GM23338 (cell line): ENCODE measurements around the gene GJC1. TPM values are rescaled to one million over a fixed set of nuclear protein-coding genes. Genes with fewer than 3 reads are reported as not detected.

Experiments
- ATAC-seq: fragments of 200-7000 bp; cut with Tn5 transposase; 3 replicates; pipeline ENCODE4 v1.9.1; 2020
- DNase-seq: peaks from one replicate; pipeline ENCODE4 v3.0.0-alpha.2; 2015; ENCODE audit warnings: low spot score
- H2AFZ ChIP-seq: fragments of 200-600 bp; sonication (generic); 2 replicates; pipeline ENCODE4 v1.8.0; 2016; ENCODE audit warnings: antibody characterized with exemption, mild to moderate bottlenecking, moderate library complexity
- H3F3A ChIP-seq: fragments of 200-600 bp; sonication (generic); replicated peaks from 2 replicates; pipeline ENCODE4 v1.8.0; 2017; ENCODE audit warnings: antibody characterized with exemption, mixed run types, low read depth
- H3K27ac ChIP-seq: fragments of 200-600 bp; sonication (generic); 2 replicates; pipeline ENCODE4 v1.6.1; 2016; ENCODE audit warnings: low read depth
- H3K27me3 ChIP-seq: fragments of 200-600 bp; sonication (generic); 2 replicates; pipeline ENCODE4 v1.8.0; 2016; ENCODE audit warnings: mild to moderate bottlenecking, mixed run types, moderate library complexity; ENCODE audit not compliant: insufficient read depth
- H3K36me3 ChIP-seq: fragments of 200-600 bp; sonication (generic); 2 replicates; pipeline ENCODE4 v1.8.0; 2016; ENCODE audit warnings: mild to moderate bottlenecking; ENCODE audit not compliant: insufficient read depth
- H3K4me1 ChIP-seq: fragments of 200-600 bp; sonication (generic); 2 replicates; pipeline ENCODE4 v1.8.0; 2016; ENCODE audit warnings: mild to moderate bottlenecking, moderate library complexity; ENCODE audit not compliant: insufficient read depth
- H3K4me2 ChIP-seq: fragments of 200-600 bp; sonication (generic); 2 replicates; pipeline ENCODE4 v1.7.1; 2017; ENCODE audit warnings: mixed run types
- H3K4me3 ChIP-seq: fragments of 200-600 bp; sonication (generic); 2 replicates; pipeline ENCODE4 v1.6.1; 2016; ENCODE audit warnings: mixed run types
- H3K79me2 ChIP-seq: fragments of 200-600 bp; sonication (generic); replicated peaks from 2 replicates; pipeline ENCODE4 v1.8.0; 2017; ENCODE audit warnings: mild to moderate bottlenecking; ENCODE audit not compliant: insufficient read depth
- H3K9me2 ChIP-seq: fragments of 200-600 bp; sonication (generic); 2 replicates; pipeline ENCODE4 v1.8.0; 2017; ENCODE audit not compliant: insufficient read depth
- H4K20me1 ChIP-seq: fragments of 200-600 bp; sonication (generic); replicated peaks from 2 replicates; pipeline ENCODE4 v1.8.0; 2017; ENCODE audit warnings: mild to moderate bottlenecking; ENCODE audit not compliant: insufficient read depth
- H3K27ac Mint-ChIP-seq: 2 replicates; pipeline ENCODE4 v1.8.0; 2020; ENCODE audit warnings: inconsistent platforms, mild to moderate bottlenecking, moderate library complexity, mixed read lengths
- H3K27me3 Mint-ChIP-seq: 3 replicates; pipeline ENCODE4 v1.8.0; 2022; ENCODE audit warnings: low read depth, mild to moderate bottlenecking, moderate library complexity, mixed read lengths, inconsistent platforms; ENCODE audit not compliant: insufficient read depth, poor library complexity
- H3K36me3 Mint-ChIP-seq: 3 replicates; pipeline ENCODE4 v1.8.0; 2021; ENCODE audit warnings: low read depth, mild to moderate bottlenecking, inconsistent platforms, moderate library complexity, mixed read lengths
- H3K4me1 Mint-ChIP-seq: 3 replicates; pipeline ENCODE4 v1.8.0; 2020; ENCODE audit warnings: mild to moderate bottlenecking, inconsistent platforms, mixed read lengths
- H3K4me3 Mint-ChIP-seq: 3 replicates; pipeline ENCODE4 v1.8.0; 2021; ENCODE audit warnings: moderate library complexity, mild to moderate bottlenecking, inconsistent platforms, mixed read lengths
- H3K9me3 Mint-ChIP-seq: 3 replicates; pipeline ENCODE4 v1.8.0; 2020; ENCODE audit warnings: moderate library complexity, mild to moderate bottlenecking, inconsistent platforms, mixed read lengths
- CREB1 ChIP-seq: fragments of 250-450 bp; sonication (Bioruptor Pico); IDR thresholded peaks from 2 replicates; pipeline ENCODE4 v1.5.0; 2020; ENCODE audit warnings: low read depth, mild to moderate bottlenecking, moderate library complexity
- EZH2 ChIP-seq: fragments of 200-600 bp; sonication (generic); IDR thresholded peaks from one replicate; pipeline ENCODE4 v1.8.0; 2017; ENCODE audit warnings: antibody characterized with exemption, mild to moderate bottlenecking, low read depth; ENCODE audit not compliant: unreplicated experiment
- EZH2phosphoT487 ChIP-seq: fragments of 200-600 bp; sonication (generic); IDR thresholded peaks from one replicate; pipeline ENCODE4 v1.8.1; 2018; ENCODE audit warnings: antibody characterized with exemption; ENCODE audit not compliant: unreplicated experiment
- JUNB ChIP-seq: IDR thresholded peaks from one replicate; pipeline ENCODE4 v1.6.1; 2016; ENCODE audit warnings: antibody characterized with exemption; ENCODE audit not compliant: unreplicated experiment
- NANOG ChIP-seq: IDR thresholded peaks from 2 replicates; pipeline ENCODE4 v1.6.1; 2016; ENCODE audit warnings: antibody characterized with exemption, borderline replicate concordance
- POLR2AphosphoS5 ChIP-seq: IDR thresholded peaks from 2 replicates; pipeline ENCODE4 v1.6.1; 2016; ENCODE audit warnings: antibody characterized with exemption, low read depth
- STAT1 ChIP-seq: IDR thresholded peaks from one replicate; pipeline ENCODE4 v1.6.1; 2016; ENCODE audit warnings: antibody characterized with exemption; ENCODE audit not compliant: unreplicated experiment
- ZNF114 ChIP-seq: fragments of 250-450 bp; sonication (Bioruptor Pico); IDR thresholded peaks from 2 replicates; pipeline ENCODE4 v1.5.0; 2020; ENCODE audit warnings: mild to moderate bottlenecking, moderate library complexity
- ZNF331 ChIP-seq: fragments of 250-450 bp; sonication (Bioruptor Pico); IDR thresholded peaks from 2 replicates; pipeline ENCODE4 v1.5.0; 2020; ENCODE audit warnings: low read depth, mild to moderate bottlenecking, moderate library complexity
- polyA plus RNA-seq: library from polyadenylated mRNA; unstranded; fragments of >200 nt; fragmentation: Nextera tagmentation; extraction: Ambion mirVana; gene quantifications from 2 replicates; pipeline ENCODE4 v1.2.1, GENCODE V29; 2016
- total RNA-seq: library from RNA; depleted of rRNA; stranded (reverse); fragments of >200 nt; shearing (Covaris generic); gene quantifications from 2 replicates; pipeline ENCODE4 v1.2.3, GENCODE V29; 2014
- TF ChIP-seq, protein P1 (sequence below), 2 experiments: fragments of 200-600 bp in 1 of 2; sonication (generic) in 1 of 2; conservative IDR thresholded peaks; 2 replicates each; pipeline versions ENCODE4 v1.5.1 to v1.6.1; 2016 to 2017; ENCODE audit warnings: antibody characterized with exemption in 2 of 2, low read depth in 2 of 2, mild to moderate bottlenecking in 2 of 2, moderate library complexity in 1 of 2
- TF ChIP-seq, protein P2 (sequence below): IDR thresholded peaks from one replicate; pipeline ENCODE4 v1.6.1; 2018; ENCODE audit warnings: antibody characterized with exemption; ENCODE audit not compliant: unreplicated experiment
- TF ChIP-seq, protein P3 (sequence below): fragments of 250-450 bp; sonication (Bioruptor Pico); IDR thresholded peaks from 2 replicates; pipeline ENCODE4 v1.5.0; 2020; ENCODE audit warnings: mild to moderate bottlenecking, moderate library complexity
- TF ChIP-seq, protein P4 (sequence below): IDR thresholded peaks from 2 replicates; pipeline ENCODE4 v1.6.1; 2016; ENCODE audit warnings: antibody characterized with exemption

GJC1 gene
- total and polyA plus RNA-seq, 2 experiments from 2014 or later, result 34.7 to 99.2 TPM

DNA sequence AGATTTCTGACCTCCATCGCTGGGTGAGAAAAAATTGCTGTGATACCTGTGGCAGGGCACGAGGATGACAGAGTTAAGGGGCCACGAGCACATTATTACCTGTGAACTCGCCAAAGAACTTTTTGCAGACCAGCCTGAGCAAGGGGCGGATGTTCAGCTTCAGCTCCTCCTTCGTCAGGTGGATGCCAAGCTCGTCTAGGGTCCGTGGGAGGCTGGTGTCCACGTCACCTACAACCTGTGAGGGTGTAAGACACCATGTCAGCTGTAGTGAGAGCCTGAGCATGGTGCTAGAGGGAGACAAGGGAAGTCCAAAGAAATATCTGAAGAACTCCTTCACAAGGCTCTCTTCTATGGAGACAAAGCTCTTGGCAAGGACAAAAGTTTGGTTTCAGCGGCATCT, 34.7 kb upstream of the GJC1 start:
- H3K9me2 ChIP-seq, result no peaks in the 10 kb centered on the region
- TF ChIP-seq STAT1 (no peak), ZNF114 (no peak), NANOG (no peak), EZH2 (no peak), ZNF331 (CRISPR knock-in tag) (no peak), EZH2phosphoT487 (no peak), CREB1 (CRISPR knock-in tag) (no peak), JUNB (no peak), POLR2AphosphoS5 (no peak)
- TF ChIP-seq, protein P1, sequence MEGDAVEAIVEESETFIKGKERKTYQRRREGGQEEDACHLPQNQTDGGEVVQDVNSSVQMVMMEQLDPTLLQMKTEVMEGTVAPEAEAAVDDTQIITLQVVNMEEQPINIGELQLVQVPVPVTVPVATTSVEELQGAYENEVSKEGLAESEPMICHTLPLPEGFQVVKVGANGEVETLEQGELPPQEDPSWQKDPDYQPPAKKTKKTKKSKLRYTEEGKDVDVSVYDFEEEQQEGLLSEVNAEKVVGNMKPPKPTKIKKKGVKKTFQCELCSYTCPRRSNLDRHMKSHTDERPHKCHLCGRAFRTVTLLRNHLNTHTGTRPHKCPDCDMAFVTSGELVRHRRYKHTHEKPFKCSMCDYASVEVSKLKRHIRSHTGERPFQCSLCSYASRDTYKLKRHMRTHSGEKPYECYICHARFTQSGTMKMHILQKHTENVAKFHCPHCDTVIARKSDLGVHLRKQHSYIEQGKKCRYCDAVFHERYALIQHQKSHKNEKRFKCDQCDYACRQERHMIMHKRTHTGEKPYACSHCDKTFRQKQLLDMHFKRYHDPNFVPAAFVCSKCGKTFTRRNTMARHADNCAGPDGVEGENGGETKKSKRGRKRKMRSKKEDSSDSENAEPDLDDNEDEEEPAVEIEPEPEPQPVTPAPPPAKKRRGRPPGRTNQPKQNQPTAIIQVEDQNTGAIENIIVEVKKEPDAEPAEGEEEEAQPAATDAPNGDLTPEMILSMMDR (conservative IDR thresholded peaks at IDR 0.05; ENCODE audit: low read depth in 2 of 2), result no peak
- TF ChIP-seq, protein P2, sequence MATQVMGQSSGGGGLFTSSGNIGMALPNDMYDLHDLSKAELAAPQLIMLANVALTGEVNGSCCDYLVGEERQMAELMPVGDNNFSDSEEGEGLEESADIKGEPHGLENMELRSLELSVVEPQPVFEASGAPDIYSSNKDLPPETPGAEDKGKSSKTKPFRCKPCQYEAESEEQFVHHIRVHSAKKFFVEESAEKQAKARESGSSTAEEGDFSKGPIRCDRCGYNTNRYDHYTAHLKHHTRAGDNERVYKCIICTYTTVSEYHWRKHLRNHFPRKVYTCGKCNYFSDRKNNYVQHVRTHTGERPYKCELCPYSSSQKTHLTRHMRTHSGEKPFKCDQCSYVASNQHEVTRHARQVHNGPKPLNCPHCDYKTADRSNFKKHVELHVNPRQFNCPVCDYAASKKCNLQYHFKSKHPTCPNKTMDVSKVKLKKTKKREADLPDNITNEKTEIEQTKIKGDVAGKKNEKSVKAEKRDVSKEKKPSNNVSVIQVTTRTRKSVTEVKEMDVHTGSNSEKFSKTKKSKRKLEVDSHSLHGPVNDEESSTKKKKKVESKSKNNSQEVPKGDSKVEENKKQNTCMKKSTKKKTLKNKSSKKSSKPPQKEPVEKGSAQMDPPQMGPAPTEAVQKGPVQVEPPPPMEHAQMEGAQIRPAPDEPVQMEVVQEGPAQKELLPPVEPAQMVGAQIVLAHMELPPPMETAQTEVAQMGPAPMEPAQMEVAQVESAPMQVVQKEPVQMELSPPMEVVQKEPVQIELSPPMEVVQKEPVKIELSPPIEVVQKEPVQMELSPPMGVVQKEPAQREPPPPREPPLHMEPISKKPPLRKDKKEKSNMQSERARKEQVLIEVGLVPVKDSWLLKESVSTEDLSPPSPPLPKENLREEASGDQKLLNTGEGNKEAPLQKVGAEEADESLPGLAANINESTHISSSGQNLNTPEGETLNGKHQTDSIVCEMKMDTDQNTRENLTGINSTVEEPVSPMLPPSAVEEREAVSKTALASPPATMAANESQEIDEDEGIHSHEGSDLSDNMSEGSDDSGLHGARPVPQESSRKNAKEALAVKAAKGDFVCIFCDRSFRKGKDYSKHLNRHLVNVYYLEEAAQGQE, result no peak
- TF ChIP-seq, protein P3, sequence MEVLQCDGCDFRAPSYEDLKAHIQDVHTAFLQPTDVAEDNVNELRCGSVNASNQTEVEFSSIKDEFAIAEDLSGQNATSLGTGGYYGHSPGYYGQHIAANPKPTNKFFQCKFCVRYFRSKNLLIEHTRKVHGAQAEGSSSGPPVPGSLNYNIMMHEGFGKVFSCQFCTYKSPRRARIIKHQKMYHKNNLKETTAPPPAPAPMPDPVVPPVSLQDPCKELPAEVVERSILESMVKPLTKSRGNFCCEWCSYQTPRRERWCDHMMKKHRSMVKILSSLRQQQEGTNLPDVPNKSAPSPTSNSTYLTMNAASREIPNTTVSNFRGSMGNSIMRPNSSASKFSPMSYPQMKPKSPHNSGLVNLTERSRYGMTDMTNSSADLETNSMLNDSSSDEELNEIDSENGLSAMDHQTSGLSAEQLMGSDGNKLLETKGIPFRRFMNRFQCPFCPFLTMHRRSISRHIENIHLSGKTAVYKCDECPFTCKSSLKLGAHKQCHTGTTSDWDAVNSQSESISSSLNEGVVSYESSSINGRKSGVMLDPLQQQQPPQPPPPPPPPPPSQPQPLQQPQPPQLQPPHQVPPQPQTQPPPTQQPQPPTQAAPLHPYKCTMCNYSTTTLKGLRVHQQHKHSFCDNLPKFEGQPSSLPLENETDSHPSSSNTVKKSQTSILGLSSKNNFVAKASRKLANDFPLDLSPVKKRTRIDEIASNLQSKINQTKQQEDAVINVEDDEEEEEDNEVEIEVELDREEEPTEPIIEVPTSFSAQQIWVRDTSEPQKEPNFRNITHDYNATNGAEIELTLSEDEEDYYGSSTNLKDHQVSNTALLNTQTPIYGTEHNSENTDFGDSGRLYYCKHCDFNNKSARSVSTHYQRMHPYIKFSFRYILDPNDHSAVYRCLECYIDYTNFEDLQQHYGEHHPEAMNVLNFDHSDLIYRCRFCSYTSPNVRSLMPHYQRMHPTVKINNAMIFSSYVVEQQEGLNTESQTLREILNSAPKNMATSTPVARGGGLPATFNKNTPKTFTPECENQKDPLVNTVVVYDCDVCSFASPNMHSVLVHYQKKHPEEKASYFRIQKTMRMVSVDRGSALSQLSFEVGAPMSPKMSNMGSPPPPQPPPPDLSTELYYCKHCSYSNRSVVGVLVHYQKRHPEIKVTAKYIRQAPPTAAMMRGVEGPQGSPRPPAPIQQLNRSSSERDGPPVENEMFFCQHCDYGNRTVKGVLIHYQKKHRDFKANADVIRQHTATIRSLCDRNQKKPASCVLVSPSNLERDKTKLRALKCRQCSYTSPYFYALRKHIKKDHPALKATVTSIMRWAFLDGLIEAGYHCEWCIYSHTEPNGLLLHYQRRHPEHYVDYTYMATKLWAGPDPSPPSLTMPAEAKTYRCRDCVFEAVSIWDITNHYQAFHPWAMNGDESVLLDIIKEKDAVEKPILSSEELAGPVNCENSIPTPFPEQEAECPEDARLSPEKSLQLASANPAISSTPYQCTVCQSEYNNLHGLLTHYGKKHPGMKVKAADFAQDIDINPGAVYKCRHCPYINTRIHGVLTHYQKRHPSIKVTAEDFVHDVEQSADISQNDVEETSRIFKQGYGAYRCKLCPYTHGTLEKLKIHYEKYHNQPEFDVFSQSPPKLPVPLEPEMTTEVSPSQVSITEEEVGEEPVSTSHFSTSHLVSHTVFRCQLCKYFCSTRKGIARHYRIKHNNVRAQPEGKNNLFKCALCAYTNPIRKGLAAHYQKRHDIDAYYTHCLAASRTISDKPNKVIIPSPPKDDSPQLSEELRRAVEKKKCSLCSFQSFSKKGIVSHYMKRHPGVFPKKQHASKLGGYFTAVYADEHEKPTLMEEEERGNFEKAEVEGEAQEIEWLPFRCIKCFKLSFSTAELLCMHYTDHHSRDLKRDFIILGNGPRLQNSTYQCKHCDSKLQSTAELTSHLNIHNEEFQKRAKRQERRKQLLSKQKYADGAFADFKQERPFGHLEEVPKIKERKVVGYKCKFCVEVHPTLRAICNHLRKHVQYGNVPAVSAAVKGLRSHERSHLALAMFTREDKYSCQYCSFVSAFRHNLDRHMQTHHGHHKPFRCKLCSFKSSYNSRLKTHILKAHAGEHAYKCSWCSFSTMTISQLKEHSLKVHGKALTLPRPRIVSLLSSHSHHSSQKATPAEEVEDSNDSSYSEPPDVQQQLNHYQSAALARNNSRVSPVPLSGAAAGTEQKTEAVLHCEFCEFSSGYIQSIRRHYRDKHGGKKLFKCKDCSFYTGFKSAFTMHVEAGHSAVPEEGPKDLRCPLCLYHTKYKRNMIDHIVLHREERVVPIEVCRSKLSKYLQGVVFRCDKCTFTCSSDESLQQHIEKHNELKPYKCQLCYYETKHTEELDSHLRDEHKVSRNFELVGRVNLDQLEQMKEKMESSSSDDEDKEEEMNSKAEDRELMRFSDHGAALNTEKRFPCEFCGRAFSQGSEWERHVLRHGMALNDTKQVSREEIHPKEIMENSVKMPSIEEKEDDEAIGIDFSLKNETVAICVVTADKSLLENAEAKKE, result no peak
- TF ChIP-seq, protein P4, sequence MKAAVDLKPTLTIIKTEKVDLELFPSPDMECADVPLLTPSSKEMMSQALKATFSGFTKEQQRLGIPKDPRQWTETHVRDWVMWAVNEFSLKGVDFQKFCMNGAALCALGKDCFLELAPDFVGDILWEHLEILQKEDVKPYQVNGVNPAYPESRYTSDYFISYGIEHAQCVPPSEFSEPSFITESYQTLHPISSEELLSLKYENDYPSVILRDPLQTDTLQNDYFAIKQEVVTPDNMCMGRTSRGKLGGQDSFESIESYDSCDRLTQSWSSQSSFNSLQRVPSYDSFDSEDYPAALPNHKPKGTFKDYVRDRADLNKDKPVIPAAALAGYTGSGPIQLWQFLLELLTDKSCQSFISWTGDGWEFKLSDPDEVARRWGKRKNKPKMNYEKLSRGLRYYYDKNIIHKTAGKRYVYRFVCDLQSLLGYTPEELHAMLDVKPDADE, result no peak
- H3K79me2 ChIP-seq, result no peaks in the 10 kb centered on the region
- no peak for ATAC-seq
- Mint-ChIP-seq H3K4me1 (no peaks in the 10 kb centered on the region), H3K36me3 (peaks cover 72% of the 10 kb centered on the region), H3K9me3 (no peaks in the 10 kb centered on the region), H3K27ac (no peak overlapping the region), H3K27me3 (peaks cover 2% of the 10 kb centered on the region), H3K4me3 (no peak overlapping the region)
- no peak overlapping the region for H2AFZ ChIP-seq
- DNase-seq, result no peak
- no peak overlapping the region for H3K4me3 ChIP-seq
- H3K27me3 ChIP-seq, result no peaks in the 10 kb centered on the region
- H3K4me2 ChIP-seq, result no peak overlapping the region
- peaks cover 22% of the 10 kb centered on the region for H3F3A ChIP-seq
- peaks cover 40% of the 10 kb centered on the region for H3K36me3 ChIP-seq
- peaks cover 13% of the 10 kb centered on the region for H4K20me1 ChIP-seq
- no peaks in the 10 kb centered on the region for H3K4me1 ChIP-seq
- H3K27ac ChIP-seq, result no peak overlapping the region
